Posterior cingulate gyrus (tissue), 11 donors: Measurements from ENCODE around the gene RPL10A.

Experiments
- DNase-seq, 10 donors: peaks; one replicate each; pipeline versions ENCODE4 v3.0.0 to v3.0.0-alpha.2; 2020 to 2021; ENCODE audit warnings: mixed read lengths in 3 of 10
- intact Hi-C: fragments of 100-400 bp; cut with DNase I; formaldehyde crosslinking; loops from one replicate; pipeline ENCODE4 v1.15.1; 2023

The RPL10A gene

DNA sequence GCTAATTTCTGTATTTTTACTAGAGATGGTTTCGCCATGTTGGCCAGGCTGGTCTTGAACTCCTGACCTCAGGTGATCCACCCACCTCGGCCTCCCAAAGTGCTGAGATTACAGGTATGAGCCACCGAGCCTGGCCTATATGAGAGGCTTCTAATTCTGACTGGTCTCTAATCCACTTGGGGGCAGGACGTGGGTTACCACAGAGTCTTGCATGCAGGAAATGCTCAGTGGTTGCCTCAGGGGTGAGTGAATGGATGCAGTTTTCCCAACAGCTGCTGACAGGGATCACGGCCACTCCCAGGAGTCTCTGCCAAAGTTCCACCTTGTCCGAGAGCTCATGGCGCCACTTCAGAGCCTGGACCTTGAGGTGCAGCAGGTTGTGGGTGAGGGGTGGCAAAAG, 22.5 kb upstream of the RPL10A start:
- no peak for DNase-seq
- intact Hi-C loops: no loop called here

GRCh38 chr6:35448191-35448590, 20.0 kb upstream of the RPL10A start:
- no peak for DNase-seq
- intact Hi-C loops: no loop called here

DNA sequence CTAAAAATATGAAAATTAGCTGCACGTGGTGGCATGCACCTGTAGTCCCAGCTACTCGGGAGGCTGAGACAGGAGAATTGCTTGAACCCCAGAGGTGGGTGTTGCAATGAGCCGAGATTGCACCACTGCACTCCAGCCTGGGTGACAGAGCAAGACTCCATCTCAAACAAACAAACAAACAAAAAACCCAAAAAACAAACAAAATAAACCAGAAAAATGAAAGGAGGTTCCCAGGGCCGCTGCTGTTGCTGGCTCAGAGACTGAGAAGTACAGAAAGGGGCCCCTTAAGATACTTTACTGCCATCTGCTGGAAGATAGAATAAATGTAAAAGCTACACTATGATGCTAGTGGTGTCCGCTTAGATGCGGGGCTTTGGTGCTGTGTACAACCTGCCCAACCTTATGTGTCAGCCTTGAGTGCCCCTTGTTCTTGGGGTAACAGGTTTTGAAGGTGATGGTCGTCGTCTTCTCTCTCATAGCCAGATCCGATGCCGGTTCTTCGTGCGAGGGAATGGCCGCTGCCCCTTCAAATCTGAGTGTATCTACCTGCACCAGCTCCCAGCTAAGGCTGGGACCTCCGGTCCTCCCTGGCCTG, 18.8 kb upstream of the RPL10A start:
- intact Hi-C loops: loop anchor here (1.0 kb wide), 1 partner anchor 107 kb away; the partner anchor contains the start of gene PPARD
- DNase-seq: peak in 3 of 10 donors; percentile 23 to 35 (median 31)

DNA sequence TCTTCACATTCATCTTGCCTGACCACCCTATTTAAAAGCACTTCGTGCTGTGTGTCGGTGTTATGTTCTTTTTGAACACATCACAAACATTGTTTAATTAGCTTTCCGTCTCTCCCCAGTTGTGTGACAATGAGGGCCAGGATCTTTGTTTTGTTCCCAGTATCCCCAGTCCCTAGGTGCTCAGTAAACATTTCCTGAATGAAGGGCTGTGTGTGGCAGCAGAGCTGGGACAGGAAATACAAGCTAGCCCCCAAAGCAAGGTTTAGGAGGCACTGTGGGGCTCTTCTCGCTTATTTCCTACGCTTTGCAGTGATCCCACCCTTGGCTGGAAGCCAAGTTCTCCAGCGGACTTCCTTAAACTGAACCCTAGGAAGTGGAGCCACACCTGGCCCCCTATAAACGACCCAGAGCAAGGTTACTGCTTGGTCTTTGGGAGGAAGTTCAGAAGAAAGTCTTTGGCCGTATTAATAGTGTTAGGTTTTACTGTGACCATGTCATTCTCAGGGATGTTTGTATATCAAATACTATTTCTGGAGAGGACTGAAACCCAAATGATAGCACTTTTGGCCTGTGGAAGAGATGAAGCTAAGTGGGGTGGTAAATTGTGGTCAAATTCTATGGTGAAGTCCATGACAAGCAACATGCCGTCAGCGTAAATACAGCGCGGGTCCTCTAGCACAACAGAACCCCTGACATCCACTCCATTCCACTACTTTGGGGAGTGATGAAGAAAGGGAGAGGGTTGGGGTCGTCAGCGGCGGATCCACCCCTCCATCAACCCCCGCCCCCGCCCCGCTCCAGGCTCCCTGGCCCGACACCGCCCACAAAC, 16.6 kb upstream of the RPL10A start:
- intact Hi-C loops: loop anchor here (5.0 kb wide), 1 partner anchor 39 kb away; no protein-coding TSS in a partner anchor
- DNase-seq: no peak

- intact Hi-C loops: loop anchor here (5.0 kb wide), 1 partner anchor 40 kb away; no protein-coding TSS in a partner anchor
- peak; percentile 78 to 98 (median 92) for DNase-seq
These were observed 15.8 kb upstream of the RPL10A start, which contains the start of gene FANCE for GRCh38 chr6:35452183-35453090. Gene FANCE (plus strand): TSS chr6:35452338. CDS start chr6:35452546, 208 bp downstream.

GRCh38 chr6:35453236-35453635, 15.0 kb upstream of the RPL10A start:
- DNase-seq: no peak
- intact Hi-C loops: loop anchor here (5.0 kb wide), 1 partner anchor 41 kb away; no protein-coding TSS in a partner anchor

DNA sequence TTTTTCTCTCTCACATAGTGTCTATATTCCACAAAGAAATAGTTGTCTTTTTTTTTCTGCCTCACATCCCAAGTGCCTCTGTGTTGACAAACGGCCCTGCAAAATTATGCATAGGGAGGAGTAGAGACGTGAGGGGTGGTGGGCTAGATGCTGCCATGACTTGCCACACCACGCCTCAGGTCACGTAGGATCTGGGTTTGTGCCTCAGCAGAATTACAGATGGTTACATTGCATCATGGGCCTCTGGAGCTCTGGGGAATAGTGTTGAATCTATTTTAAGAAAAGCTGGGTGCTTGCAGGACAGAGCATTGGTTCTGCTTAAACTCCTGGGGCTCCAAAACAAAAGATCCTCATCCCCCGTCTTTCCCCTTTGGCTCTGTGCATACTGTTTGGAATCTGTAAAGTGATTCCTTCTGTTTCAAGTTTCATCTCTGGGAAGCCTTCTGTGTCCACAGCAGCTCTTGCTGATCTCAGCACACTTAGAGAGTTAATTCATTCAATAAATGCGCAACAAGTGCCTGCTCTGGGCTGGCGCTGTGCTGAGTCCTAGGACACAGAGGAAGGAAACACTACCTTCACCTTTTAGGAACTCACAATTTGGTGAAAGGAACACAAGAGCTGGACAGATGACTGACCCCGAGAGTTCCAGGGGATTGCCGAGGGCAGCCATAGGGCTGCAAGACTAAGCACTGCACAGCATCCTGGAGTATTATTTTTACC, 13.7 kb upstream of the RPL10A start:
- intact Hi-C loops: loop anchor here (5.0 kb wide), 1 partner anchor 42 kb away; no protein-coding TSS in a partner anchor
- DNase-seq: no peak

GRCh38 chr6:35457907-35458306, 10.3 kb upstream of the RPL10A start:
- no peak for DNase-seq
- intact Hi-C loops: no loop called here

- intact Hi-C loops: no loop called here
These were observed 6.9 kb upstream of the RPL10A start for GRCh38 chr6:35461270-35461669.

GRCh38 chr6:35463292-35463691, 4.9 kb upstream of the RPL10A start:
- DNase-seq: no peak
- intact Hi-C loops: no loop called here

More at GRCh38 chr6:35461270-35461669, 6.9 kb upstream of the RPL10A start:
- no peak for DNase-seq

- DNase-seq: no peak
- intact Hi-C loops: loop anchor here (5.0 kb wide), 1 partner anchor 48 kb away; no protein-coding TSS in a partner anchor
These were observed 2.6 kb upstream of the RPL10A start for GRCh38 chr6:35465646-35466045.

- intact Hi-C loops: loop anchor here (1.0 to 5.0 kb wide), 4 partner anchors 52 to 268 kb away; partner anchors contain the start of genes ARMC12, PPARD and ZNF76
- peak in 1 of 10 donors; percentile 86 for DNase-seq
These were observed 964 bp downstream of the RPL10A start for GRCh38 chr6:35468980-35469750.

- no peak for DNase-seq
- intact Hi-C loops: loop anchor here (2.0 to 5.0 kb wide), 3 partner anchors 53 to 267 kb away; partner anchors contain the start of genes ARMC12 and ZNF76
These were observed 1.8 kb downstream of the RPL10A start for GRCh38 chr6:35469751-35470662.

DNA sequence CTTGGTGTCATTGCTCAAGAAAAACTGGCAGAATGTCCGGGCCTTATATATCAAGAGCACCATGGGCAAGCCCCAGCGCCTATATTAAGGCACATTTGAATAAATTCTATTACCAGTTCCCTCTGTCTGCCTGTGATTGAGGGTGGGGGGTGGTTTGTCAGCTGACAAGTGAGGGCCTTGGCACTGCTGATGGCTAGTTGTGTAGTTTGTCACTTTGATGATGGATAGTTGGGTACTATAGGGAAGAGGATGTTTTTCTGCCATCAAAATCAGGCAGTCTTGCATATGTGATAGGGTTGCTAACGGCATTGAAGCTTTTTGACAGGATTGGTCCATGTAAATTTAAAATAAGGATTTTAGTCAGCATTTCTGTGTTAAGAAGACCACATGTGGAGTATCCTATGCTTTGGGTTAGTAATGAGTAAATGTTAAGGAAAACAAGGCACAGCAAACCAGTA, 2.5 kb downstream of the RPL10A start:
- intact Hi-C loops: no loop called here
- DNase-seq: no peak

DNA sequence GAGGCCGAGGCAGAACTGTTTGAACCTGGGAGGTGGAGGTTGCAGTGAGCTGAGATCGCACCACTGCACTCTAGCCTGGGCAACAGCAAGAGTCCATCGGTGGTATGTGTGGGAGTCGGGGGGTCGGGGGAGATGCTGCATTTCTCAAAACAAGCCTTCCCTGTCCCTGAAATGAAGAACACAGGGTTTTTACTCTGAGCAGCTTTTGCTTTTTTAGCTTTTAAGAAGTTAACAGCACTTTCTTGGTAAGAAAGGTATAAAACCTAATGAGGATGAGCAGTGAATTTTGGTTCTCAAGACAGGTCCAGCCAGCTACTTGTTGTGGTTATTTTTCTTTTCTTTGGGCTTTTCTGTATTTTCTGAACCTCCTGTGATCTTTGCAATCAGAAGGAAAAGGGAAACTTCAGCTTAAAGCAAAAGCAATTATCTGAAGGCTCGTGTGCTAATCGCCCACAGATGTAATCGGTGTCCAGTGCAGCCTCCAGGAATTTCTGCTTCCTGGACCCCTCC, 3.7 kb downstream of the RPL10A start:
- no peak for DNase-seq
- intact Hi-C loops: no loop called here

DNA sequence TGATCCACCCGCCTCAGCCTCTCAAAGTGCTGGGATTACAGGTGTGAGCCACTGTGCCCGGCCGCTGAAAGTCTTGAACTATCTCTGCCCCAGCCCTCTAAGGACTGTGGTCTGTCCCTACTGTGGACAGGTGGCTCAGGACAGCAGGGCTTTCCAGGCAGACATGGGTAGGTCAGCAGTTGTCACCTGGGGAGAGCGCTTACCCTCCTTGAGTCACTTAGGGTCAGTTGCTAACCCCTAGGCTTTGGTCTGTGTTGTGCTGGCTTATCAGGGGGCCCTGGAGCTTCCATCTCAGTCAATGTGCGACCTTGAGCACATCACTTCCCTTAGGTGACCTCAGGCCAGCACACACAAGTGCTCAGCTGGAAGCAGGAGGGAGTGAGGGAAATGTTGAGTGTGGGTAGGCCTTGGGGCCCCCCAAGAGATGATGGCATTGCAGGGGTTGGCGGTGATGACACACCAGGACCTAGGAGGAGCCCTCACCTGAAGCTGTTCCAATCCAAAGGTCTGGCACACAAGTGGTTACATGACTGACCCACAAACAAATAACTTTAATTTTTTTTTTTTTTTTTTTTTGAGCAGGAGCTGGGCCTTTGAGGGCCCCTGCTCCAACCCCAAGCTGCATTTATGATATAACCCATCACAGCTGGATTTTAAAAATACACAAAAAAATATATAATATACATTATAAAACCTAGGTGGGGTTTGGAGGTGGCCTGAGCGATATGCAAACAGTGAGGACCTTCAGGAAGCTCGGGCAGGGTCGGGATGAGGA, 5.1 kb downstream of the RPL10A start:
- no peak for DNase-seq
- intact Hi-C loops: no loop called here

GRCh38 chr6:35473850-35474130, 5.6 kb downstream of the RPL10A start:
- intact Hi-C loops: no loop called here
- no peak for DNase-seq
